OCI-LY7 (cell line): Measurements from ENCODE around the gene MPP4. TPM values are rescaled to one million over a fixed set of nuclear protein-coding genes. Genes with fewer than 3 reads are reported as not detected.

Experiments used
- BruUV-seq: library from RNA; stranded (reverse); fragments of 400-500 nt; replicated peaks from 2 replicates; lab custom pipeline; 2021; lab: Mats Ljungman, UMichigan
- CTCF ChIA-PET: fragments of 300-600 bp; sonication (Branson Sonifier 250); formaldehyde crosslinking; loops from one replicate; lab custom pipeline; 2022; ENCODE audit warnings: antibody characterized with exemption; ENCODE audit not compliant: unreplicated experiment; lab: Charles Lee
- POLR2A ChIA-PET: fragments of 300-600 bp; sonication (Branson Sonifier 250); formaldehyde crosslinking; loops from one replicate; lab custom pipeline; 2022; ENCODE audit warnings: antibody characterized with exemption; lab: Charles Lee
- DNase-seq: peaks from one replicate; pipeline ENCODE4 v3.0.0-alpha.2; 2015; ENCODE audit warnings: low spot score
- H2AFZ ChIP-seq: fragments of 200-600 bp; sonication (generic), shearing (Covaris generic); 2 replicates; pipeline ENCODE4 v1.6.1; 2014; ENCODE audit warnings: mild to moderate bottlenecking, antibody characterized with exemption, low read length, moderate library complexity
- H3K27ac ChIP-seq: fragments of 200-600 bp; sonication (generic); 2 replicates; pipeline ENCODE4 v1.5.1; 2014; ENCODE audit warnings: mixed run types, low read depth, mild to moderate bottlenecking, moderate library complexity, low read length, inconsistent platforms; ENCODE audit not compliant: poor library complexity, severe bottlenecking
- H3K36me3 ChIP-seq: fragments of 200-600 bp; sonication (generic); 2 replicates; pipeline ENCODE4 v1.6.1; 2014; ENCODE audit warnings: mild to moderate bottlenecking, antibody characterized with exemption, low read length, moderate library complexity, mixed read lengths; ENCODE audit not compliant: insufficient read depth
- H3K4me1 ChIP-seq: fragments of 200-600 bp; sonication (generic); 2 replicates; pipeline ENCODE4 v1.5.1; 2014; ENCODE audit warnings: mild to moderate bottlenecking, low read length; ENCODE audit not compliant: insufficient read depth, poor library complexity, severe bottlenecking
- H3K4me2 ChIP-seq: fragments of 200-600 bp; sonication (generic); 2 replicates; pipeline ENCODE4 v1.6.1; 2014; ENCODE audit warnings: mild to moderate bottlenecking, low read length
- H3K4me3 ChIP-seq: fragments of 200-600 bp; sonication (generic); 2 replicates; pipeline ENCODE4 v1.5.1; 2014; ENCODE audit warnings: mild to moderate bottlenecking, low read depth, low read length; ENCODE audit not compliant: poor library complexity, severe bottlenecking
- H3K79me2 ChIP-seq: fragments of 200-600 bp; sonication (generic); 2 replicates; pipeline ENCODE4 v1.6.1; 2016; ENCODE audit warnings: low read depth, mild to moderate bottlenecking, low read length, moderate library complexity, mixed read lengths; ENCODE audit not compliant: insufficient read depth
- H3K9me2 ChIP-seq: fragments of 200-600 bp; sonication (generic); 2 replicates; pipeline ENCODE4 v1.6.1; 2016; ENCODE audit warnings: mild to moderate bottlenecking, low read length, mixed read lengths; ENCODE audit not compliant: insufficient read depth
- H3K9me3 ChIP-seq: fragments of 200-600 bp; sonication (generic); 2 replicates; pipeline ENCODE4 v1.6.1; 2014; ENCODE audit warnings: mild to moderate bottlenecking, mixed run types, low read length, mixed read lengths
- H4K20me1 ChIP-seq: fragments of 200-600 bp; sonication (generic); 2 replicates; pipeline ENCODE4 v1.6.1; 2014; ENCODE audit warnings: mild to moderate bottlenecking, antibody characterized with exemption, low read length, moderate library complexity, mixed read lengths; ENCODE audit not compliant: insufficient read depth
- CTCF ChIP-seq: fragments of 200-600 bp; sonication (generic); conservative IDR thresholded peaks from 2 replicates; pipeline ENCODE4 v1.5.1; 2014; ENCODE audit warnings: mild to moderate bottlenecking, antibody characterized with exemption, low read length, moderate library complexity, mixed read lengths
- EZH2phosphoT487 ChIP-seq: fragments of 200-600 bp; sonication (generic); IDR thresholded peaks from 2 replicates; pipeline ENCODE4 v1.6.1; 2018; ENCODE audit warnings: low read depth, borderline replicate concordance, mild to moderate bottlenecking, mixed run types, antibody characterized with exemption, low read length, moderate library complexity, mixed read lengths
- intact Hi-C: fragments of 100-400 bp; cut with micrococcal nuclease; formaldehyde crosslinking; loops from one replicate; pipeline ENCODE4 v1.10.0; 2022; ENCODE audit not compliant: unreplicated experiment
- total RNA-seq, 2 experiments: library from RNA; depleted of rRNA in 1 of 2; stranded (reverse); fragments of >200 nt in 1 of 2; shearing (Covaris generic) in 1 of 2; gene quantifications; 2 replicates each; pipeline ENCODE4 v1.2.3, GENCODE V29; 2014 to 2022

MPP4 gene
- total RNA-seq, 2 experiments from 2014 or later = not detected

- peak; percentile 73 for DNase-seq
- Histone ChIP-seq H3K4me3 (peak within 1 kb of the TSS; percentile 97), H3K79me2 (peaks cover 26% of the 10 kb centered on the region), H3K4me2 (peak within 1 kb of the TSS; percentile 72), H2AFZ (peak within 1 kb of the TSS; percentile 85), H4K20me1 (no peaks in the 10 kb centered on the region), H3K27ac (peak within 1 kb of the TSS; percentile 75), H3K4me1 (peaks cover 22% of the 10 kb centered on the region), H3K9me3 (no peaks in the 10 kb centered on the region), H3K9me2 (no peaks in the 10 kb centered on the region), H3K36me3 (peaks cover 9% of the 10 kb centered on the region)
- no TSS peak for BruUV-seq
- TF ChIP-seq CTCF = peak; percentile 61
- TF ChIP-seq EZH2phosphoT487 = no peak
- ChIA-PET CTCF (interaction anchor here (0.6 kb wide), 1 partner anchor 1372 kb away, joined by 3 read pairs; no protein-coding TSS in a partner anchor), POLR2A (interaction anchor here (0.6 to 1.6 kb wide), 10 partner anchors 8 to 398 kb away, joined by 3 to 8 read pairs (median 3); partner anchors contain the start of gene ALS2)
- intact Hi-C loops = loop anchor here (2.0 to 5.0 kb wide), 3 partner anchors 193 to 411 kb away; partner anchors contain the start of genes CASP8, STRADB and TRAK2
These were observed 55.1 kb downstream of the MPP4 start, which contains the start of gene TMEM237 for GRCh38 chr2:201643216-201643890. TMEM237 (minus strand) TSS chr2:201643503; CDS start chr2:201643400, 103 bp downstream.

GRCh38 chr2:201642579-201643215 is 55.7 kb downstream of the MPP4 start:
- ChIA-PET CTCF (interaction anchor here (0.6 kb wide), 1 partner anchor 1371 kb away, joined by 3 read pairs; no protein-coding TSS in a partner anchor), POLR2A (interaction anchor here (0.6 to 1.6 kb wide), 13 partner anchors 8 to 455 kb away, joined by 3 to 12 read pairs (median 4); partner anchors contain the start of genes ALS2, STRADB and TRAK2)
- H3K36me3 ChIP-seq = peaks cover 16% of the 10 kb centered on the region
- H3K9me3 ChIP-seq = no peaks in the 10 kb centered on the region
- H3K4me1 ChIP-seq = peaks cover 22% of the 10 kb centered on the region
- no peaks in the 10 kb centered on the region for H3K9me2 ChIP-seq
- H3K79me2 ChIP-seq = peaks cover 26% of the 10 kb centered on the region
- DNase-seq = peak; percentile 88
- H3K4me2 ChIP-seq = peak overlapping the region; percentile 72
- TF ChIP-seq CTCF = no peak
- no peak for TF ChIP-seq EZH2phosphoT487
- H3K27ac ChIP-seq = peak overlapping the region; percentile 75
- BruUV-seq = no TSS peak
- intact Hi-C loops = loop anchor here (2.0 to 5.0 kb wide), 3 partner anchors 192 to 410 kb away; partner anchors contain the start of genes CASP8, STRADB and TRAK2
- peak overlapping the region; percentile 97 for H3K4me3 ChIP-seq
- peak overlapping the region; percentile 85 for H2AFZ ChIP-seq
- no peaks in the 10 kb centered on the region for H4K20me1 ChIP-seq
